HG03521 (cell line): ENCODE measurements around the gene PAK1.
"Not testable (repeated sequence)": the region's sequence is repeated elsewhere in the genome, so short reads cannot be mapped to it uniquely, and the experiment has no call there.

Experiments
- ATAC-seq: cut with Tn5 transposase; IDR thresholded peaks from one replicate; pipeline ENCODE4 v1.9.1; 2021; ENCODE audit warnings: mild to moderate bottlenecking, moderate library complexity; ENCODE audit not compliant: unreplicated experiment

PAK1 gene

DNA sequence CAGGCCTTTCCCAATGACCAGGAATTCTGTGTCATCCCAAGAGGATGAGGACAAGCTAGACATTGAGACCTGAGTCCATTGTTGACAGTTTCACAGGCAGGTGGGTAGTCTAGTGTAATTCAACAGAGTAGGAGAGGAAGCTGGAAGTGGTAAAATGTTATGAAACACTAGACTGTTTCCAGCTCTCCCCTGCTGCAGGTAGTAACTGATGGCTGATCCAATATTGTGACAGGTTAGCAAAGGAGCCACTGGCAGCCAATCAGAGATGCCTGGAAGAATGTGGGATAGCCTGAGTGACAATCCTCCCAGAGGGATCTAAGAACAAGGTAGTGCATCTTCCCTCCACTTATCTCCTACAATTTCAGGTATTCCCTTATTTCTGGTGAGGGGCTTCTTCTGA is 161.8 kb downstream of the PAK1 start:
- no peak for ATAC-seq

DNA sequence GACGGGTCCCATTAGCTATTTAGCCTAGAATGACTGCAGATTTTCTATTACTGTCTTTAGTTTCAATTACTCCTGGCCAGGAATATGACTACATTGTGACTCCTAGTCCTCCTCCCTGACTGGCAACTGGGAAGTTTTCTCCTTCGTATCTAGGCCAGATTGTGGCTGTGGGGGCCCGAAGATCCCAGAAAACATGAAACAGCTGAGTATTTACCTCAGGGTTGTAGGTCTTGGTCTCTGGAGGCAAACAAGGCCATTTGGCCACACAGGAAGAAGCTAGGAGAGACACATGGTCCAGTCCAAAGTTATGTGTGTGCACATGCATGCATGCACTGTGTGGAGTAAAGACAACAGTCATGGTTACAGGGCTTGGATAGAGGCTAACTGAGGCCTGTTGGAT is 162.2 kb downstream of the PAK1 start:
- ATAC-seq = no peak

DNA sequence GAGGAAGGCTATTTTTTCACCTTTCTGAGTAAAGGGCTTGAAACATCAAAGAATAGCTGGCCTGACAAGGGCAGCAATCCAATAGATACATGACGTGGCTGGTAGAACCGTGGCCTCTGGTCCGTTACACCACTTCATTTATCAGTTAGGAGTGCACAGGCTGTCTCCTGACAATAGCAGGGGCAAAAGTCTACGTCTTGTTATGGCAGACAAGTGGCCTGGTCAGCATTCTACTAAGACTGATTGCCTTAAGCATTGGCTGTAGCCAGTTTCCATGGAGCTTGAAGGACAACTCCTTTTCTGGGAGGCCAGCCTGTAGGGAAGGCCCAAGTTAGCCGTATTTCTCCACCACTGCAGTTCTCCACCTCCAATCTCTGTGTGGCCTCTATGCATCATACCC is 163.2 kb downstream of the PAK1 start:
- no peak for ATAC-seq

GRCh38 chr11:77309401-77310085 is 164.4 kb downstream of the PAK1 start:
- ATAC-seq = no peak

DNA sequence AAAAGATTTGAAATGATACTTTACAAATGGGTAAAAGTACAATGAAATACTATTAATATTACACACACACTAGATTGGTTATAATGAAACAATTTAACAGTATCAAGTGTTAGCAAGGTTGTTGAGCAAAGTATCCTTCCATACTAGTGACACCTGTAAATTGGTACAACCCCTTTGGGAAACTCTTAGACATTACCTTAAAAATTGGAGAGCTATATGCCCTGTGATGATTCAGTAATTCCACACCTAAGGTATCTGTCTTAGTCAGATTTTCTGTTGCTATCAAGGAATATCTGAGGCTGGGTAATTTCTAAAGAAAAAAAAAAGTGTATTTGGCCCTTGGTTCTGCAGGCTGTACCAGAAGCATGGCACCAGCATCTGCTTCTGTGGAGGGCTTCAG is 165.1 kb downstream of the PAK1 start:
- ATAC-seq = no peak

DNA sequence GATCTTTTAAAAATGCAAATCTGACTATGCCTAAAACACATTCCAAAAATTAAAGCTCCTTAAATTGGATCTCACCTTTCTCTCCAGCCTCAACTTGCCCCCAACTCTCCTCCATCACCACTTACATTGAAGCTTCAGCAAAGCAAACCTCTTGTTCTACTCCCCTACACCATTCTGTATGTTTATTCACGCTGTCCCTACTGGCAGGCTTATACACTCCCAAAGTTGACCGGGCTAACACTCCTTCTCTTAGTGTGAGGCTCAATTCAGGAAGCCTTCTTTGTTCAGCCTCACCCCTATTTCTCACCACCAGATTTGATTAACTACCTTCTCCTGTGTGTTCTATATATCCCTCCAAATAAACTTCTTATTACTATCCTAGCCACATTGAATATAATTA is 170.6 kb downstream of the PAK1 start:
- ATAC-seq = no peak

DNA sequence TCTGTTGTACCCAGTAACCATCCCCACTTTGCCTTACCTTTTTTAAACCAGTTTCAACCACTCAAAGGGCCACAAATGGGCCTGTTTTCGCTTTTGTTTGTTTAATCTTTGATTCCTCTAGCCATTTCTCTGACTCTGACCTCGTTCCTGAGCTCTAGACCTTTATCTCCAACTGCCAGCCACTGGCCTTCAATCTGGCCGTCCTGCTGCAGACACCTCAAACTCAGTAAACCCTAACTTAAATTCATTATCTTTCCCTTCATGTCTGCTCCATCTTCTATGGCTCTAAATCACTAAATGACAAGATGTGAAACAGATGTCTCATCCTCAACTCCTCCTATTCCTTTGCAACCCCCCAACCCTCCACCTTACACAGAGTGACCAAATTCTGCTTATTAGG is 171.1 kb downstream of the PAK1 start:
- ATAC-seq = no peak

GRCh38 chr11:77301510-77301909 is 172.4 kb downstream of the PAK1 start, which contains the start of gene GDPD4:
Gene GDPD4, minus strand, starts transcription at chr11:77301686. Its CDS starts 16,549 bp downstream, at chr11:77285137.
- ATAC-seq = no peak

DNA sequence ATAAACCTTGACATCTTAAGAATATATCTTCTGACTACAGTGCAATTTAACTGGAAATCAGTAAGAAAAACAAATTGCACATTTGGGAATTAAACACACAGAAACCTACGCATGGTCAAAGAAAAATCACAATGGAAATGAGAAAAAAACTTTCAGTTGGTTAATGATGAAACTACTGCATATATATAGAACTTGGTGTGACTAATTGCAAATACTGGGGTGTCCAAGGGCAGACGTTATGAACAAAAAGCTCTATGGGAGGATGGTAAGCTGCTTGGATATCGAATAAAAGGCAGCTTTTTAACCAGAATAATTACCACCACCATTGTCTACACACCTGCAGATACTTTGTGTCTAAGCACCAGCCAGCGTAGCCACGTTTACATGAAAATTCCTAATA is 173.2 kb downstream of the PAK1 start:
- no peak for ATAC-seq

GRCh38 chr11:77300028-77300427 is 173.9 kb downstream of the PAK1 start:
- not testable (repeated sequence) for ATAC-seq

DNA sequence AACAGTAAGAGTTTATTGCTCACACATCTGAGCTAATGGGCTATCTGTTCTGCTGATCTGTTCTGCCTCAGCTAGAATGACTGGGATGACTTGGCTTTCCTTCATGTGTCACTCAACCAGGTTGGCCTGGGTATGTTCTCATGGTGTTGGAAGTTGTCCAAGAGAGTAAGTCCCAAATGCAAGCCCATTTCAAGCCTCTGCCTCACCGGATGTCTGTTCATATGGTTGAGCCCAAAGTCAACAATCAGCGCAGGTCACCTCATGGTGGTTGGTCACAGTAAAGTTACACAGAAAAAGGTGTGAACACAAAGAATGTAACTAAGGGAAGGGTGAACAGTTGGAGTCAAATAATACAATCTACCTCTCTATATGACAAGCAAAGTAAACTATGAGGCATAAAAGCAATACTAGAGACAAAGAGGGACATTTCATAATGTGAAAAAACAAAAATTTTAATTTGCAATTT is 174.3 kb downstream of the PAK1 start:
- ATAC-seq = no peak

DNA sequence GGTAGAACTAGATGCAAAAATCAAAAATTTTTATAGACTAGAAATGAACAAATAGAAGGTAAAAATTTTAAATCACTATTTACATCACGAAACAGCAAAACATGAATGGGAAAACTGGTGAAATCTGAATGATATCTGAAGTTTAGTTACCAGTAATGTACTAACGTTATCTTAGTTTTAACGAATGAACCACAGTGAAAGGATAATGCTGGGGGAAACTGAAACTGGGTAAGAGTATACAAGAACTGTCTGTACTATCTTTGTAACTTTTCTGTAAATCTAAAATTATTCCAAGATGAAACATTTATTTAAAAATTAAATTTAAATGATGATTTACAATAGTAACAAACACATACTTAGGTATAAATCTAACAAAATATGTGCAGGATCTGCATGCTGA is 179.9 kb downstream of the PAK1 start:
- ATAC-seq = no peak

- ATAC-seq = no peak
Measured at GRCh38 chr11:77289737-77290136, 184.2 kb downstream of the PAK1 start.

GRCh38 chr11:77287615-77288273 is 186.2 kb downstream of the PAK1 start:
- ATAC-seq = no peak

DNA sequence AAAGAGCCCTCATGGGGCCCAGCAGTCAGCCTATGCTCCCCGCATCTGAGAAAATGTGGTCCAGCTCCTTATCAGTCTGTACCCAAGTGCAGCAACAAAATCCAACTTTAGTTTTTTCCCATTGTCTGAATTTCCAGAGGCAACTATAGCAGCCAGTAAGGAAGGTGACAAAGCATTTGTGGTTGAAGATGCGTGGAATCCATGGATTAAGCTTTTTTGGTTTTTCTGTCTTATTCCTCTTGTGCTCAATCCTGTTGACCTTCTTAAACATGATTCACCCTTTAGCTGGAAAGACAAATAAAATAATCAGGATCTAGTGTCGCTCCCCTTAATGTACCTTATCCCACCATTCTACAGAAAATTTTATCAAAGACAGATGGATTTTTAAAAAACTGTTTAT is 186.8 kb downstream of the PAK1 start:
- no peak for ATAC-seq

DNA sequence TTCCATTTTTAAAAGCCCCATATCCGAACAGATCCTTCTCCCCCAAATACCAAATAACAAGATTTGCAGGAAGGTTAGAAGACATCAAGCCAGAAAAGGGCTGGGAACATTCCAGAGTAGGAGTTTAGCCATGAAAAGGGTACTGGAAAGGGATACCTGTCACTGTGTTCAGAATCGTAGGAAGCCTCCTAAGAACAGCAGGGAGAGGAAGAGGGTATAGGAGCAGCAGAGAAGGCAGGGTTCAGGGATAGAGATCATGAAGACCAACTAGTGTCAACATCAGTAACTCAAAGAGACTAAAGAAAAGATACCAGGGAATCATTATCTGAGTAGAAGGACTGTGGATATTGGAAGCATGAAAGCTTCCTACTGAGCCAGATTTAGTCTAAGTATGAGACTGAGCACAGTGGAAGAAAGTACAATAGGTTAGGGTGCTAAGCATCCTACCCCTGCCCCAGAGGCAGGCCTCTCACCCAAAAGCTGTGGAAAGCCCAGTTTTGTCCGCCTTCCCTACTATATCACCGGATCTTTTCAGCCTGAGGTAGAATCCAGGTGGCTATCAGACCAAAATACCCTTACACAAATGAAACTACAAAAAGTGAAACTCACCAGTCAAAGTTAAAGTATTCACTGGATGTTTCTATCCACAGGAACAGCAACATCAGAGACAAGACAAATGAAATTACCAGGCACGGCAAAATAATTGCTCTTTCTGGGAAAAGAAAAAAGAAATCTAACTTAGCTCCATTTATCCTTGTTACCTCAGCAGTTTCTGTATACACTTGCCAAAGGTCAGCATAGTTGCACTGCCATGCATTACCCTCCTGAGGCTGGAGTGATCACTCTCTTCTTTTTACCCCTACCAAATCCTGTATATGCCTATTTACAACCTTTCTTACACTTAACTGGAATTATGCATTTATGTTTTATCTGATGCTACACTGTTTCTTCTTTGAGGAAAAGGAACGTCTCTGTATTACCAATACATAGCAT is 189.1 kb downstream of the PAK1 start:
- no peak for ATAC-seq

- no peak for ATAC-seq
Measured at GRCh38 chr11:77283101-77283500, 190.8 kb downstream of the PAK1 start.

DNA sequence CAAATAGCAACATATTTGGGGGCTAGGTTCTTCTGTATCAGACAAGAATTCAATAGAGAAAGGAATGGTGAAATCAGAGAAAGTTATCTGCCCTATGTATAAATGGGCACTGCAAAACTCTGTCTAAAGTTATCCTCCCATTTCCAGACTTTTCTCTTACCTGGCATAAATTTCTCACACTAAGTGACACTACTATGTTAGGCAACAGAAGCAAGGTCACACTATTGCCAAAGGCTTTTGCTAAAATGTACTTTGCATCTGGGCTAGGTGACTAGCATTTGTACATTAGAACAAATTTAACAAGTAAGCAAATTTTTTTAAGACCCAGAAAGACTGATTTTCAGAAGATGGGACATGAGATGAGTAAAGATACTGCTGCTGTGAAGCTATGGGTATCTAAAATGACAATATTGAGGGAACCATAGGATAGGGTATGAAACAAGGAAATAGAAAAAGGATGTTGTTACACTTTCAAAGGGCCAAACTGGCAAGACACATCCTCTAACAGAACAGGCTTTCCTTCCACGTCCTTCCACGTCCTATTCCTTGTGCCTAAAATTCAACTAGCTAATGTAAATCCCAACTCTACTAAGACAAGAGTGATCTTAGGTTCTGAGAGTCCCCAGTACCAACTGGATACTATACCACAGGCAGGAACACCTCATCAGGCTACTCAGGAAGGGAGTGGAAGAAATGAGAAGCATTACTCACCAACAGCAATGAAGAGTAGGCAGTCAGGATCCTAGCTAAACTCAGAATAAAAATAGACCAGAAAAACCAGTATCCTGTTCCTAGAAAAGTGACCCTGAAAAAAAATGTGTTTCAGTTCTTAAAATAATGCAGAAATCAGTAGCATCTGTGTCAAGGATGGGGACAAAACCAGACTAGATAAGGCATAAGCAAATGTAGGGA is 195.0 kb downstream of the PAK1 start:
- ATAC-seq = no peak

GRCh38 chr11:77276271-77276670 is 197.6 kb downstream of the PAK1 start:
- no peak for ATAC-seq
